ENCODE measurements around the gene KRTAP10-2. TPM values are rescaled to one million over a fixed set of nuclear protein-coding genes. Genes with fewer than 3 reads are reported as not detected.

The KRTAP10-2 gene
- total and polyA plus RNA-seq, 9 of the 15 experiments (the other 6 are each of a cell fraction or from before 2014, with no cell fraction given): not detected

DNA sequence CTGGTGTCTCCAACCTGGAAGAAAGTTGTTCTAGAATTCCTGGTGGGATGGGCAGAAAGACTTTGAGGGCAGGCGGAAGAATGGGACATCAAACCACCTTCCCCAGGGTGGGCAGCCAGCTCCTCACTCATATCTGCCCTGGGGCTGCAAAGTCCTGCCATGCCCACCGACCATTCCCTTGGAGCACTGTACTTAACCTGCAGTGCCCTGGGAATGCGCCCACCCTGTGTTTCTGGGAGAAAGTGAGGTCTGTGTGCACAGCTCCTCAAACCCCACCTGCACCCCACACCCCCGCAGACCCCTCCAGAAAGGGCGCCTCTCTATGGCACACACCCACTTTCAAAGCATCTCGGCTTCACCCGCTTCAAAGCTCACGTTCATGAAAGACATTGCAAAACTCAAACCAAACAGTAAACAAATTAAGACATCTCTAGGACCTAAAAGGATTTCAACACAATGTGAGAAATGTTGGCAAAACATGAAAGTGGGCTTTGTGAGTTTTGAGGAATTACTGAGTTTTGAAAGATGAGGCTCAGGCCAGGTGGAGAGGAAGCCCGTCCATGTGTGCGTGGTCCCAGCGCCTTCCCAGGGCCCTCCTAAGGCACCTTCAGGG is 36.5 kb downstream of the KRTAP10-2 start:
- ChIA-PET POLR2A (interaction anchor here (0.6 to 1.3 kb wide), 5 partner anchors 9 to 430 kb away, joined by 3 to 4 read pairs (median 3); no protein-coding TSS in a partner anchor), CTCF (ENCODE audit: low intra/inter-chr PET ratio) (no interaction called here)
- Histone ChIP-seq H3K27me3 (ENCODE audit: control insufficient read depth in 2 of 2, insufficient read depth in 2 of 2, low read length in 2 of 2) (peaks cover 0 to 29% of the 10 kb centered on the region in 2 experiments; a peak in 2 of 5 replicates), H3K36me3 (ENCODE audit: control insufficient read depth, insufficient read depth, low read length) (no peaks in the 10 kb centered on the region), H3K4me3 (no peak overlapping the region), H3K79me2 (ENCODE audit: control insufficient read depth, insufficient read depth, low read length) (no peaks in the 10 kb centered on the region), H2AFZ (ENCODE audit: low read depth, low read length) (no peak overlapping the region), H3K4me1 (replicated peaks in 1 of 2; ENCODE audit: control insufficient read depth in 2 of 2, insufficient read depth in 2 of 2, low read length in 2 of 2) (peaks cover 0 to 26% of the 10 kb centered on the region in 2 experiments; a peak in 3 of 5 replicates), H3K27ac (ENCODE audit: extremely low read depth, low read depth, low read length) (no peak overlapping the region), H3K9ac (ENCODE audit: insufficient read depth in 1 of 2, low read depth in 2 of 2, low read length in 2 of 2) (no peak overlapping the region), H4K20me1 (replicated peaks; ENCODE audit: control insufficient read depth, insufficient read depth, low read length) (peaks cover 13% of the 10 kb centered on the region; the same call in 1 of the 2 replicates), H3K4me2 (ENCODE audit: insufficient read depth, low read length) (no peak overlapping the region), H3K9me1 (ENCODE audit: control insufficient read depth, insufficient read depth, low read length) (no peaks in the 10 kb centered on the region), H3K9me3 (replicated peaks; ENCODE audit: control insufficient read depth, insufficient read depth, low read depth, low read length) (no peaks in the 10 kb centered on the region)
- BruUV-seq (replicated peaks): no TSS peak
- WGBS (ENCODE audit: insufficient coverage, low coverage, missing lambda C conversion rate): 2% methylated on average over 10 of the region's 11 CpGs
- no peak for FAIRE-seq
- DNase-seq (ENCODE audit: extremely low read depth in 1 of 4, low spot score in 3 of 4): no peak
- TF ChIP-seq TEAD2 (tag; IDR thresholded peaks at IDR 0.05) (no peak), KDM2B (CRISPR knock-in tag; IDR thresholded peaks at IDR 0.05) (no peak), ZNF165 (CRISPR knock-in tag; IDR thresholded peaks at IDR 0.05; ENCODE audit: borderline replicate concordance) (no peak), CREB1 (IDR thresholded peaks at IDR 0.05) (no peak), CREB1 (CRISPR knock-in tag; IDR thresholded peaks at IDR 0.05) (no peak), CEBPB (tag; IDR thresholded peaks at IDR 0.05) (peak; percentile 40; the same call in 1 of the 2 replicates)
- no peak for ATAC-seq
- intact Hi-C loops (cut with micrococcal nuclease): loop anchor here (10.0 kb wide), 1 partner anchor 410 kb away; the partner anchor contains the start of gene ITGB2
- in situ Hi-C loops (cut with MboI): loop anchor here (5.0 kb wide), 2 partner anchors 227 to 277 kb away; no protein-coding TSS in a partner anchor

All from K562 (cell line).